Activated naive CD4-positive, alpha-beta T cell treated with anti-CD3 and anti-CD28 coated beads, Interleukin-2, amount 10 ng/mL, durations not matched to agents 7 days and 5 days (primary cell): ENCODE measurements around the gene CCDC88C.
"Not testable (repeated sequence)": the region's sequence is repeated elsewhere in the genome, so short reads cannot be mapped to it uniquely, and the experiment has no call there.

Experiments
- CTCF ChIA-PET: fragments of 350-600 bp; sonication (Branson Sonifier 250); formaldehyde crosslinking; loops from one replicate; lab custom pipeline; 2021; ENCODE audit warnings: antibody characterized with exemption; lab: Charles Lee
- DNase-seq: peaks from one replicate; pipeline ENCODE4 v3.0.0-alpha.2; 2020
- H3K27ac Mint-ChIP-seq: one replicate; pipeline ENCODE4 v1.8.0; 2021; ENCODE audit warnings: mild to moderate bottlenecking, moderate library complexity, mixed read lengths
- H3K27me3 Mint-ChIP-seq: one replicate; pipeline ENCODE4 v1.8.0; 2021; ENCODE audit warnings: mild to moderate bottlenecking, mixed read lengths
- H3K36me3 Mint-ChIP-seq: one replicate; pipeline ENCODE4 v1.8.0; 2021; ENCODE audit warnings: mixed read lengths
- H3K4me1 Mint-ChIP-seq: one replicate; pipeline ENCODE4 v1.8.0; 2021; ENCODE audit warnings: mixed read lengths
- H3K4me3 Mint-ChIP-seq: one replicate; pipeline ENCODE4 v1.8.0; 2021; ENCODE audit warnings: mild to moderate bottlenecking, moderate library complexity, mixed read lengths
- H3K9me3 Mint-ChIP-seq: one replicate; pipeline ENCODE4 v1.8.0; 2021; ENCODE audit warnings: mixed read lengths

Gene CCDC88C

GRCh38 chr14:91429385-91429784 lies 11.8 kb upstream of the CCDC88C start:
- Mint-ChIP-seq H3K9me3 (peaks cover 1% of the 10 kb centered on the region), H3K4me1 (peaks cover 14% of the 10 kb centered on the region), H3K4me3 (no peak overlapping the region), H3K27me3 (peaks cover 7% of the 10 kb centered on the region), H3K36me3 (no peaks in the 10 kb centered on the region), H3K27ac (no peak overlapping the region)
- CTCF ChIA-PET, result interaction anchor here (0.5 to 1.0 kb wide), 2 partner anchors 10 to 72 kb away, joined by 3 read pairs; no protein-coding TSS in a partner anchor
- no peak for DNase-seq

- not testable (repeated sequence) for H3K9me3 Mint-ChIP-seq, H3K4me3 Mint-ChIP-seq, H3K27ac Mint-ChIP-seq
Measured at GRCh38 chr14:91428931-91429330, 11.3 kb upstream of the CCDC88C start.

GRCh38 chr14:91425531-91425944 lies 7.9 kb upstream of the CCDC88C start:
- H3K4me3 Mint-ChIP-seq, DNase-seq, H3K36me3 Mint-ChIP-seq, H3K9me3 Mint-ChIP-seq, H3K27ac Mint-ChIP-seq: not testable (repeated sequence)
- Mint-ChIP-seq H3K27me3 (peaks cover 14% of the 10 kb centered on the region), H3K4me1 (peaks cover 18% of the 10 kb centered on the region)
- CTCF ChIA-PET, result interaction anchor here (0.7 to 1.1 kb wide), 2 partner anchors 10 to 143 kb away, joined by 3 to 4 read pairs; no protein-coding TSS in a partner anchor

More at GRCh38 chr14:91428931-91429330, 11.3 kb upstream of the CCDC88C start:
- H3K4me1 Mint-ChIP-seq, result peaks cover 14% of the 10 kb centered on the region
- DNase-seq, H3K36me3 Mint-ChIP-seq, H3K27me3 Mint-ChIP-seq: not testable (repeated sequence)
- CTCF ChIA-PET, result interaction anchor here (1.0 kb wide), 1 partner anchor 10 kb away, joined by 3 read pairs; no protein-coding TSS in a partner anchor

- Mint-ChIP-seq H3K4me3 (no peak overlapping the region), H3K27ac (no peak overlapping the region), H3K36me3 (no peaks in the 10 kb centered on the region), H3K4me1 (peaks cover 18% of the 10 kb centered on the region), H3K27me3 (peaks cover 14% of the 10 kb centered on the region), H3K9me3 (no peaks in the 10 kb centered on the region)
- CTCF ChIA-PET, result interaction anchor here (0.5 to 1.3 kb wide), 5 partner anchors 9 to 518 kb away, joined by 3 to 9 read pairs (median 3); no protein-coding TSS in a partner anchor
- DNase-seq, result no peak
Measured at GRCh38 chr14:91424813-91425530, 7.4 kb upstream of the CCDC88C start.

- Mint-ChIP-seq H3K4me3 (no peak overlapping the region), H3K27ac (no peak overlapping the region), H3K27me3 (peaks cover 14% of the 10 kb centered on the region), H3K4me1 (peaks cover 19% of the 10 kb centered on the region), H3K36me3 (peaks cover 11% of the 10 kb centered on the region), H3K9me3 (no peaks in the 10 kb centered on the region)
- no peak for DNase-seq
- CTCF ChIA-PET, result interaction anchor here (0.7 to 8.5 kb wide), 10 partner anchors 23 to 243 kb away, joined by 3 to 85 read pairs (median 3); no protein-coding TSS in a partner anchor
Measured at GRCh38 chr14:91420686-91421085, 3.1 kb upstream of the CCDC88C start.

GRCh38 chr14:91419451-91419850 lies 1.8 kb upstream of the CCDC88C start:
- peaks cover 21% of the 10 kb centered on the region for H3K36me3 Mint-ChIP-seq
- DNase-seq, result no peak
- H3K27me3 Mint-ChIP-seq, result peaks cover 11% of the 10 kb centered on the region
- H3K9me3 Mint-ChIP-seq, result no peaks in the 10 kb centered on the region
- CTCF ChIA-PET, result interaction anchor here (0.8 to 8.5 kb wide), 5 partner anchors 10 to 106 kb away, joined by 3 to 85 read pairs (median 3); no protein-coding TSS in a partner anchor
- no peak overlapping the region for H3K4me3 Mint-ChIP-seq
- H3K27ac Mint-ChIP-seq, result peak overlapping the region; percentile 91
- peaks cover 26% of the 10 kb centered on the region for H3K4me1 Mint-ChIP-seq

- peak overlapping the region; percentile 91 for H3K27ac Mint-ChIP-seq
- H3K4me3 Mint-ChIP-seq, result peak overlapping the region; percentile 69
- DNase-seq, result peak; percentile 74
- H3K36me3 Mint-ChIP-seq, result peaks cover 25% of the 10 kb centered on the region
- peaks cover 31% of the 10 kb centered on the region for H3K4me1 Mint-ChIP-seq
- CTCF ChIA-PET, result interaction anchor here (0.8 to 8.5 kb wide), 9 partner anchors 10 to 120 kb away, joined by 3 to 85 read pairs (median 6); no protein-coding TSS in a partner anchor
- H3K9me3 Mint-ChIP-seq, result no peaks in the 10 kb centered on the region
- peaks cover 11% of the 10 kb centered on the region for H3K27me3 Mint-ChIP-seq
Measured at GRCh38 chr14:91419044-91419397, 1.4 kb upstream of the CCDC88C start.

GRCh38 chr14:91418387-91419043 lies 895 bp upstream of the CCDC88C start:
- H3K36me3 Mint-ChIP-seq, result peaks cover 29% of the 10 kb centered on the region
- H3K9me3 Mint-ChIP-seq, result no peaks in the 10 kb centered on the region
- H3K27ac Mint-ChIP-seq, result peak overlapping the region; percentile 91
- peak overlapping the region; percentile 69 for H3K4me3 Mint-ChIP-seq
- CTCF ChIA-PET, result interaction anchor here (0.7 to 8.5 kb wide), 17 partner anchors 9 to 493 kb away, joined by 3 to 85 read pairs (median 4); no protein-coding TSS in a partner anchor
- peaks cover 11% of the 10 kb centered on the region for H3K27me3 Mint-ChIP-seq
- peaks cover 35% of the 10 kb centered on the region for H3K4me1 Mint-ChIP-seq
- DNase-seq, result peak; percentile 84

GRCh38 chr14:91417983-91418386 lies 365 bp upstream of the CCDC88C start:
- Mint-ChIP-seq H3K36me3 (peaks cover 34% of the 10 kb centered on the region), H3K4me1 (peaks cover 39% of the 10 kb centered on the region), H3K4me3 (peak overlapping the region; percentile 69), H3K9me3 (no peaks in the 10 kb centered on the region), H3K27ac (peak overlapping the region; percentile 91), H3K27me3 (peaks cover 11% of the 10 kb centered on the region)
- peak; percentile 71 for DNase-seq
- CTCF ChIA-PET, result interaction anchor here (0.6 to 8.5 kb wide), 16 partner anchors 10 to 494 kb away, joined by 3 to 85 read pairs (median 4); no protein-coding TSS in a partner anchor

- H3K4me3 Mint-ChIP-seq, result peak overlapping the region; percentile 94
- CTCF ChIA-PET, result interaction anchor here (1.2 to 8.5 kb wide), 8 partner anchors 11 to 130 kb away, joined by 3 to 85 read pairs (median 6); no protein-coding TSS in a partner anchor
- peaks cover 11% of the 10 kb centered on the region for H3K27me3 Mint-ChIP-seq
- no peaks in the 10 kb centered on the region for H3K9me3 Mint-ChIP-seq
- peak overlapping the region; percentile 99 for H3K27ac Mint-ChIP-seq
- H3K36me3 Mint-ChIP-seq, result peaks cover 43% of the 10 kb centered on the region
- peak; percentile 46 for DNase-seq
- peaks cover 48% of the 10 kb centered on the region for H3K4me1 Mint-ChIP-seq
Measured at GRCh38 chr14:91416744-91417119, 888 bp downstream of the CCDC88C start.

GRCh38 chr14:91415794-91416743 lies 1.6 kb downstream of the CCDC88C start:
- no peaks in the 10 kb centered on the region for H3K9me3 Mint-ChIP-seq
- H3K36me3 Mint-ChIP-seq, result peaks cover 48% of the 10 kb centered on the region
- peak overlapping the region; percentile 94 for H3K4me3 Mint-ChIP-seq
- CTCF ChIA-PET, result interaction anchor here (0.6 to 8.5 kb wide), 14 partner anchors 9 to 156 kb away, joined by 3 to 85 read pairs (median 3); no protein-coding TSS in a partner anchor
- H3K4me1 Mint-ChIP-seq, result peaks cover 54% of the 10 kb centered on the region
- peaks cover 9% of the 10 kb centered on the region for H3K27me3 Mint-ChIP-seq
- peak; percentile 84 for DNase-seq
- H3K27ac Mint-ChIP-seq, result peak overlapping the region; percentile 99

- H3K9me3 Mint-ChIP-seq, result no peaks in the 10 kb centered on the region
- H3K27ac Mint-ChIP-seq, result peak overlapping the region; percentile 99
- H3K4me3 Mint-ChIP-seq, result peak overlapping the region; percentile 94
- CTCF ChIA-PET, result interaction anchor here (0.9 to 8.5 kb wide), 5 partner anchors 9 to 90 kb away, joined by 3 to 85 read pairs (median 4); no protein-coding TSS in a partner anchor
- peaks cover 66% of the 10 kb centered on the region for H3K4me1 Mint-ChIP-seq
- no peak for DNase-seq
- peaks cover 62% of the 10 kb centered on the region for H3K36me3 Mint-ChIP-seq
- H3K27me3 Mint-ChIP-seq, result peaks cover 4% of the 10 kb centered on the region
Measured at GRCh38 chr14:91414475-91414833, 3.2 kb downstream of the CCDC88C start.
